SK-N-SH (cell line): ENCODE data around the gene DYNC1LI2. TPM values are rescaled to one million over a fixed set of nuclear protein-coding genes. Genes with fewer than 3 reads are reported as not detected.

ENCODE experiments used
- CTCF ChIA-PET: fragments of 300-600, 350-600 bp; formaldehyde crosslinking; extraction: SDS; loops from one replicate; lab custom pipeline; 2021; lab: Yijun Ruan, JAX
- POLR2A ChIA-PET: fragments of 350-600 bp; sonication (Branson Sonifier 250); formaldehyde crosslinking; extraction: SDS; loops from one replicate; lab custom pipeline; 2020; ENCODE audit warnings: antibody characterized with exemption, inconsistent platforms; lab: Yijun Ruan, JAX
- DNase-seq: peaks from one replicate; pipeline ENCODE4 v3.0.0; 2012
- H2AFZ ChIP-seq: fragments of 200-600 bp; sonication (generic); 2 replicates; pipeline ENCODE4 v1.8.1; 2016; ENCODE audit warnings: antibody characterized with exemption, mild to moderate bottlenecking, low read depth
- H3F3A ChIP-seq: fragments of 200-600 bp; sonication (generic); replicated peaks from 2 replicates; pipeline ENCODE3; 2016; ENCODE audit warnings: antibody characterized with exemption, mild to moderate bottlenecking; ENCODE audit not compliant: insufficient read depth
- H3K27ac ChIP-seq, 2 experiments: fragments of 200-500 bp in 1 of 2; fragments of 200-600 bp in 1 of 2; sonication (Bioruptor generic) in 1 of 2; sonication (generic), shearing (Covaris generic) in 1 of 2; 2 replicates each; pipeline versions ENCODE4 v1.5.1 to v1.6.1; 2014 to 2016; ENCODE audit warnings: low read depth in 2 of 2, inconsistent platforms in 1 of 2, low read length in 1 of 2, mild to moderate bottlenecking in 1 of 2, mixed read lengths in 1 of 2
- H3K27me3 ChIP-seq: fragments of 200-600 bp; sonication (generic), shearing (Covaris generic); 2 replicates; pipeline ENCODE4 v1.6.1; 2016; ENCODE audit warnings: mixed run types; ENCODE audit not compliant: insufficient read depth
- H3K36me3 ChIP-seq, 2 experiments: fragments of 200-500 bp in 1 of 2; fragments of 200-600 bp in 1 of 2; sonication (Bioruptor generic) in 1 of 2; sonication (generic) in 1 of 2; replicated peaks in 1 of 2; 2 replicates each; pipeline versions ENCODE3 to v1.5.1; 2014 to 2016; ENCODE audit warnings: low read length in 1 of 2, mild to moderate bottlenecking in 1 of 2; ENCODE audit not compliant: insufficient read depth in 2 of 2, control insufficient read depth in 1 of 2
- H3K4me1 ChIP-seq, 2 experiments: fragments of 200-500 bp in 1 of 2; fragments of 200-600 bp in 1 of 2; sonication (Bioruptor generic) in 1 of 2; sonication (generic), shearing (Covaris generic) in 1 of 2; 2 replicates each; pipeline versions ENCODE4 v1.5.1 to v1.6.1; 2014 to 2016; ENCODE audit warnings: low read depth in 1 of 2, low read length in 1 of 2, mixed run types in 1 of 2; ENCODE audit not compliant: insufficient read depth in 2 of 2, control insufficient read depth in 1 of 2
- H3K4me2 ChIP-seq: fragments of 200-600 bp; sonication (generic), shearing (Covaris generic); 2 replicates; pipeline ENCODE4 v1.6.1; 2017; ENCODE audit warnings: mixed run types
- H3K4me3 ChIP-seq, 2 experiments: fragments of 200-500 bp in 1 of 2; fragments of 200-600 bp in 1 of 2; sonication (Bioruptor generic) in 1 of 2; sonication (generic), shearing (Covaris generic) in 1 of 2; 2 replicates each; pipeline versions ENCODE4 v1.5.1 to v1.8.1; 2014 to 2016; ENCODE audit warnings: low read depth in 2 of 2, inconsistent platforms in 1 of 2, low read length in 1 of 2, mild to moderate bottlenecking in 1 of 2, mixed read lengths in 1 of 2, moderate library complexity in 1 of 2
- H3K79me2 ChIP-seq: fragments of 200-600 bp; sonication (generic); 2 replicates; pipeline ENCODE4 v1.8.1; 2017; ENCODE audit warnings: mild to moderate bottlenecking; ENCODE audit not compliant: insufficient read depth
- H3K9ac ChIP-seq: fragments of 200-600 bp; sonication (generic); 2 replicates; pipeline ENCODE4 v1.6.1; 2017; ENCODE audit warnings: mixed run types
- H3K9me2 ChIP-seq: fragments of 200-600 bp; sonication (generic); 2 replicates; pipeline ENCODE4 v1.6.1; 2017; ENCODE audit warnings: mixed run types
- H3K9me3 ChIP-seq: fragments of 200-600 bp; sonication (generic); 2 replicates; pipeline ENCODE4 v1.6.1; 2017; ENCODE audit warnings: mixed run types, mild to moderate bottlenecking, moderate library complexity
- H4K20me1 ChIP-seq: fragments of 200-600 bp; sonication (generic); 2 replicates; pipeline ENCODE4 v1.6.1; 2017; ENCODE audit warnings: mild to moderate bottlenecking, mixed run types; ENCODE audit not compliant: insufficient read depth
- FOXJ3 ChIP-seq: sonication (generic); formaldehyde crosslinking; IDR thresholded peaks from 2 replicates; pipeline ENCODE4 v1.5.1; 2020; ENCODE audit warnings: mild to moderate bottlenecking, missing genetic modification reagents
- FOXM1 ChIP-seq: IDR thresholded peaks from 2 replicates; pipeline ENCODE4 v1.4.0; 2012; ENCODE audit warnings: low read depth, mild to moderate bottlenecking
- GABPA ChIP-seq: IDR thresholded peaks from 2 replicates; pipeline ENCODE4 v1.4.0; 2012; ENCODE audit warnings: low read depth, mild to moderate bottlenecking
- JUND ChIP-seq: IDR thresholded peaks from 2 replicates; pipeline ENCODE4 v1.4.0; 2012
- MEF2A ChIP-seq: IDR thresholded peaks from 2 replicates; pipeline ENCODE4 v1.4.0; 2012; ENCODE audit warnings: low read depth, borderline replicate concordance
- MXI1 ChIP-seq: IDR thresholded peaks from 2 replicates; pipeline ENCODE4 v1.6.1; 2012; ENCODE audit warnings: mild to moderate bottlenecking, low read depth, low read length, improper control_type of control experiment
- NRF1 ChIP-seq: IDR thresholded peaks from 2 replicates; pipeline ENCODE4 v1.6.1; 2012; ENCODE audit warnings: low read depth, mild to moderate bottlenecking, low read length
- POLR2AphosphoS5 ChIP-seq: IDR thresholded peaks from 2 replicates; pipeline ENCODE4 v1.6.1; 2012; ENCODE audit warnings: low read depth, low read length
- RAD21 ChIP-seq: IDR thresholded peaks from 2 replicates; pipeline ENCODE4 v1.6.1; 2012; ENCODE audit warnings: mild to moderate bottlenecking, low read length
- RCOR1 ChIP-seq: fragments of 150-350 bp; IDR thresholded peaks from 2 replicates; pipeline ENCODE4 v1.6.1; 2017; ENCODE audit warnings: antibody characterized with exemption, low read length
- REST ChIP-seq: IDR thresholded peaks from 2 replicates; pipeline ENCODE4 v1.6.1; 2012; ENCODE audit warnings: mild to moderate bottlenecking, low read depth, low read length, moderate library complexity
- TCF12 ChIP-seq: IDR thresholded peaks from 2 replicates; pipeline ENCODE4 v1.4.0; 2012
- TEAD4 ChIP-seq: IDR thresholded peaks from 2 replicates; pipeline ENCODE4 v1.4.0; 2012; ENCODE audit warnings: mild to moderate bottlenecking, borderline replicate concordance; ENCODE audit not compliant: insufficient read depth
- USF1 ChIP-seq: IDR thresholded peaks from 2 replicates; pipeline ENCODE4 v1.4.0; 2012; ENCODE audit warnings: low read depth, borderline replicate concordance
- YY1 ChIP-seq: IDR thresholded peaks from 2 replicates; pipeline ENCODE4 v1.4.0; 2012; ENCODE audit warnings: low read depth, mild to moderate bottlenecking
- ZBTB33 ChIP-seq: IDR thresholded peaks from 2 replicates; pipeline ENCODE4 v1.4.0; 2012; ENCODE audit warnings: low read depth, borderline replicate concordance
- WGBS: methylation state at CpG from one replicate; pipeline ENCODE4 v1.1.6; 2017; ENCODE audit warnings: low lambda C conversion rate; 5-methylcytosine and 5-hydroxymethylcytosine counted together
- polyA plus RNA-seq, 3 experiments: library from polyadenylated mRNA; depleted of rRNA; stranded (reverse); fragments of >200 nt; gene quantifications; 2 replicates each; pipeline ENCODE4 v1.2.3, GENCODE V29; 2012

Gene DYNC1LI2
- polyA plus RNA-seq, 1 of the 3 experiments (the other 2 are of a cell fraction) = 33.1 TPM

GRCh38 chr16:66731101-66731500 is 20.3 kb downstream of the DYNC1LI2 start:
- H3K79me2 ChIP-seq = no peaks in the 10 kb centered on the region; the same call in none of the 2 replicates
- DNase-seq = no peak
- no peak overlapping the region for H2AFZ ChIP-seq
- TF ChIP-seq MEF2A = no peak
- TF ChIP-seq REST = no peak
- TF ChIP-seq NRF1 = no peak
- no peak for TF ChIP-seq MXI1
- no peak for TF ChIP-seq JUND
- no peak for TF ChIP-seq RCOR1
- TF ChIP-seq YY1 = no peak
- TF ChIP-seq TCF12 = no peak
- TF ChIP-seq FOXM1 = no peak
- no peak for TF ChIP-seq TEAD4
- no peak for TF ChIP-seq POLR2AphosphoS5
- TF ChIP-seq USF1 = no peak
- no peak for TF ChIP-seq GABPA
- no peak for TF ChIP-seq RAD21
- no peak for TF ChIP-seq FOXJ3 (CRISPR knock-in tag)
- no peak for TF ChIP-seq ZBTB33
- no peak overlapping the region for H3K4me2 ChIP-seq
- no peaks in the 10 kb centered on the region for H3K9me3 ChIP-seq
- POLR2A ChIA-PET = no interaction called here
- peaks cover 16% of the 10 kb centered on the region for H3F3A ChIP-seq
- H3K27ac ChIP-seq = no peak overlapping the region
- no peaks in the 10 kb centered on the region for H3K4me1 ChIP-seq
- no peaks in the 10 kb centered on the region for H3K9me2 ChIP-seq
- 77% methylated on average over 6 of the region's 7 CpGs for WGBS
- CTCF ChIA-PET = interaction anchor here (1.1 to 5.8 kb wide), 9 partner anchors 9 to 324 kb away, joined by 3 to 48 read pairs (median 6); partner anchors contain the start of genes DYNC1LI2 and NAE1
- no peak overlapping the region for H3K4me3 ChIP-seq
- H3K36me3 ChIP-seq = peaks cover 66 to 70% of the 10 kb centered on the region in 2 experiments
- H3K27me3 ChIP-seq = no peaks in the 10 kb centered on the region
- peaks cover 11% of the 10 kb centered on the region for H4K20me1 ChIP-seq
- H3K9ac ChIP-seq = no peak overlapping the region
